Osteoblast (primary cell): ENCODE results near the gene ARFGAP1. TPM values are rescaled to one million over a fixed set of nuclear protein-coding genes. Genes with fewer than 3 reads are reported as not detected.

Experiments used
- DNase-seq: peaks from one replicate; pipeline ENCODE4 v3.0.0; 2011; ENCODE audit warnings: low spot score, mixed read lengths; ENCODE audit not compliant: insufficient read length; ENCODE audit errors: missing footprints
- H2AFZ ChIP-seq: 2 replicates; pipeline ENCODE4 v1.6.0; 2011; ENCODE audit warnings: mild to moderate bottlenecking, low read length
- H3K27ac ChIP-seq: 2 replicates; pipeline ENCODE4 v1.5.1; 2011; ENCODE audit warnings: mild to moderate bottlenecking, low read depth, low read length, moderate library complexity
- H3K27me3 ChIP-seq: 2 replicates; pipeline ENCODE4 v1.6.0; 2012; ENCODE audit warnings: mild to moderate bottlenecking, control low read depth, inconsistent platforms, low read length, moderate library complexity; ENCODE audit not compliant: insufficient read depth
- H3K36me3 ChIP-seq: 2 replicates; pipeline ENCODE4 v1.5.1; 2011; ENCODE audit warnings: mild to moderate bottlenecking, low read length, control low read depth, moderate library complexity; ENCODE audit not compliant: insufficient read depth
- H3K4me1 ChIP-seq: 2 replicates; pipeline ENCODE4 v1.5.1; 2011; ENCODE audit warnings: mild to moderate bottlenecking, low read length, control low read depth, moderate library complexity; ENCODE audit not compliant: insufficient read depth
- H3K4me2 ChIP-seq: 2 replicates; pipeline ENCODE4 v1.6.0; 2011; ENCODE audit warnings: mild to moderate bottlenecking, low read length; ENCODE audit not compliant: insufficient read depth
- H3K4me3 ChIP-seq: fragments of 200-600 bp; sonication (generic); 3 replicates; pipeline ENCODE4 v1.5.1; 2012; ENCODE audit warnings: mild to moderate bottlenecking, low read length, inconsistent platforms; ENCODE audit not compliant: insufficient read depth
- H3K79me2 ChIP-seq: 2 replicates; pipeline ENCODE4 v1.6.0; 2012; ENCODE audit warnings: mild to moderate bottlenecking, low read length, control low read depth, inconsistent platforms; ENCODE audit not compliant: insufficient read depth
- H3K9me3 ChIP-seq: 2 replicates; pipeline ENCODE4 v1.5.1; 2011; ENCODE audit warnings: low read depth, low read length, control low read depth
- H4K20me1 ChIP-seq: 2 replicates; pipeline ENCODE4 v1.6.0; 2012; ENCODE audit warnings: mild to moderate bottlenecking, low read length, control low read depth; ENCODE audit not compliant: insufficient read depth
- CTCF ChIP-seq: IDR thresholded peaks from 2 replicates; pipeline ENCODE4 v1.5.1; 2011; ENCODE audit warnings: mild to moderate bottlenecking, low read depth, low read length, moderate library complexity; ENCODE audit errors: extremely low read depth
- total RNA-seq: library from RNA; depleted of rRNA; stranded (reverse); fragments of >200 nt; gene quantifications from 2 replicates; pipeline ENCODE4 v1.2.3, GENCODE V29; 2012

ARFGAP1 gene
- total RNA-seq, 1 donor = 68.4 TPM

- Histone ChIP-seq H3K4me2 (no peak overlapping the region), H3K4me3 (no peak overlapping the region), H4K20me1 (peaks cover 5% of the 10 kb centered on the region), H3K9me3 (no peaks in the 10 kb centered on the region), H3K27ac (no peak overlapping the region), H3K36me3 (no peaks in the 10 kb centered on the region), H3K27me3 (peaks cover 3% of the 10 kb centered on the region), H2AFZ (no peak overlapping the region), H3K4me1 (no peaks in the 10 kb centered on the region), H3K79me2 (no peaks in the 10 kb centered on the region)
- no peak for DNase-seq
- no peak for TF ChIP-seq CTCF
Observed at GRCh38 chr20:63306673-63307537, 34.3 kb downstream of the ARFGAP1 start.

GRCh38 chr20:63307538-63308217 lies 35.1 kb downstream of the ARFGAP1 start:
- no peaks in the 10 kb centered on the region for H3K4me1 ChIP-seq
- H3K4me2 ChIP-seq = no peak overlapping the region
- H2AFZ ChIP-seq = no peak overlapping the region
- no peaks in the 10 kb centered on the region for H3K79me2 ChIP-seq
- H3K27ac ChIP-seq = no peak overlapping the region
- H3K27me3 ChIP-seq = peaks cover 3% of the 10 kb centered on the region
- no peak for TF ChIP-seq CTCF
- H3K9me3 ChIP-seq = no peaks in the 10 kb centered on the region
- no peaks in the 10 kb centered on the region for H3K36me3 ChIP-seq
- no peak overlapping the region for H3K4me3 ChIP-seq
- peaks cover 5% of the 10 kb centered on the region for H4K20me1 ChIP-seq
- DNase-seq = no peak

- Histone ChIP-seq H3K27me3 (peaks cover 3% of the 10 kb centered on the region), H3K4me3 (no peak overlapping the region), H3K79me2 (no peaks in the 10 kb centered on the region), H3K4me2 (no peak overlapping the region), H3K9me3 (no peaks in the 10 kb centered on the region), H4K20me1 (peaks cover 5% of the 10 kb centered on the region), H2AFZ (no peak overlapping the region), H3K4me1 (no peaks in the 10 kb centered on the region), H3K36me3 (no peaks in the 10 kb centered on the region), H3K27ac (no peak overlapping the region)
- no peak for TF ChIP-seq CTCF
- no peak for DNase-seq
Observed at GRCh38 chr20:63308218-63308911, 35.8 kb downstream of the ARFGAP1 start.
